GM18858 (cell line): ENCODE data around the gene NAA80.

Experiments used
- ATAC-seq: cut with Tn5 transposase; IDR thresholded peaks from one replicate; pipeline ENCODE4 v1.9.1; 2021; ENCODE audit not compliant: unreplicated experiment

Gene NAA80

DNA sequence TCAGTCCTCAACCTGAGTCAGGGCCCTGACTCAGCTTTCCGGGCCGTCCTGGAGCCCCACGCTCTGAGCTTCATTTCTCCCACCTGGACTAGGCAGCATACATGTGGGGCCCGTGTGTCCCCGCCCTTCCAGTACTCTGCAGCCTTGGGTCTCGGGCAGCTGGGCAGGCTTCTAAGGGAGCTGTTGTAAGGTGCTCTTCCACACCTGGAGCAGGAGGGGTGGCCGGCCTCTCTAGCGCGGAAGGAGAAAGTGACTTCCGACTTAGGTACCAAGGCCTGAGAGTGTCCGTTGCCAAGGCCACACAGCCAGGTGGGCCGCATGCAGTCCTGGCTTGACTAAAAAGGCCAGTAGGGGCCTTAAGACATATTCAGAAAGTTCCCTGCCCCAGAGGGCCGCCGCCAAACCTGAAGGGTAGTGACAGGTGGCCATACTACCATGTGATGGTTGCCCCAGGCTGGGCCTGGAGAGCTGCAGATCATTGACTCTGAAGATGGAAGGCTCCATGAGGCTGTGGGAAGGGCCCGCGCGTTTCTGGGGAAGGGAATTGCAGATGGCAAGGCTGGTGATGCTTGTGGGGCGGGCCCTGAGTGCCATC lies 39.7 kb downstream of the NAA80 start:
- ATAC-seq = peak; percentile 14

DNA sequence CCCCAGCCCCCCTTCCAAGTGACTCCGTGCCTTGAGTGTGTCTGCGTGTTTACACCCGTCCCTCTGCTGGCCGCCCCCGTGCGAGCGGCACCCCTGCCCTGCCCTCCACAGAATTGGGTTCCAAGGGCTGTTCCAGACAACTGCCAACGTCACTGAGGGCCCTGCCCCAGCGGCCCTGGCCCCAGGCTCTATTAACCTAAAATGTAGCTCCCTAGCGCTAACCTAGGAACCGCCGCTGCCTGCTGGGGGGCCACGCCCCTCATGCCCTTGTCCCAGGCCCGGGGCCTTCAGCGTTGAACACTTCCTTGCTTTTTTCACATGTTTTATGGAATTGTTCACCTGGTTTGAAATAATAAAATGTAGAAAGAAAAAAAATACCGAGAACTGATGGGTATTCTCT lies 40.2 kb downstream of the NAA80 start:
- no peak for ATAC-seq

DNA sequence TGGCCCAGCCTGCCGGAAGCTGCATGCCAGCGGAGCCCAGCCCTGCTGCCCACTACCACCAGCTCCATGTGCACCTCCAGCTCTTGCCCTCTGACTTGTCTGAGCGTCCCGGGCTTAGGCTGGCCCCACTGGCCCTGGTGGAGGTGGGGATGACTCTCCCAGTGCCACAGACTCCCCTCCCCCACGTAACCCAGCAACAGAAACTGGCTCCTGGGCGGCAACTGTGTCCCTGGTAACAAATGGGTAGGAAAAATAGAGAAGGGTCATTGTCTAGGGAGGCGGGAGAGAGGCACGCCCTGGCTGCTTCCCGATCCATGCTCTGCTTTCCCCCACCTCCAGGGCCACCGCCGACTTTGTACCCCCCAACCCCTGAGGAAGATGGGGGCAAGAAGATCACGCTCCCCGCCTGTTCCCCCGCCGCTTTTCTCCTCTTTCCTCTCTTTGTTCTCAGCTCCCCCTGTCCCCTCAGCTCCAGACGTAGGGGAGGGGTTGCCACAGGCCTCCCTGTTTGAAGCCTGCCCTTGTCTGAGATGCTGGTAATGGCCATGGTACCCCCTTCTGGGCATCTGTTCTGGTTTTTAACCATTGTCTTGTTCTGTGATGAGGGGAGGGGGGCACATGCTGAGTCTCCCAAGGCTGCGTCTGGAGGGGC lies 41.0 kb downstream of the NAA80 start:
- no peak for ATAC-seq

DNA sequence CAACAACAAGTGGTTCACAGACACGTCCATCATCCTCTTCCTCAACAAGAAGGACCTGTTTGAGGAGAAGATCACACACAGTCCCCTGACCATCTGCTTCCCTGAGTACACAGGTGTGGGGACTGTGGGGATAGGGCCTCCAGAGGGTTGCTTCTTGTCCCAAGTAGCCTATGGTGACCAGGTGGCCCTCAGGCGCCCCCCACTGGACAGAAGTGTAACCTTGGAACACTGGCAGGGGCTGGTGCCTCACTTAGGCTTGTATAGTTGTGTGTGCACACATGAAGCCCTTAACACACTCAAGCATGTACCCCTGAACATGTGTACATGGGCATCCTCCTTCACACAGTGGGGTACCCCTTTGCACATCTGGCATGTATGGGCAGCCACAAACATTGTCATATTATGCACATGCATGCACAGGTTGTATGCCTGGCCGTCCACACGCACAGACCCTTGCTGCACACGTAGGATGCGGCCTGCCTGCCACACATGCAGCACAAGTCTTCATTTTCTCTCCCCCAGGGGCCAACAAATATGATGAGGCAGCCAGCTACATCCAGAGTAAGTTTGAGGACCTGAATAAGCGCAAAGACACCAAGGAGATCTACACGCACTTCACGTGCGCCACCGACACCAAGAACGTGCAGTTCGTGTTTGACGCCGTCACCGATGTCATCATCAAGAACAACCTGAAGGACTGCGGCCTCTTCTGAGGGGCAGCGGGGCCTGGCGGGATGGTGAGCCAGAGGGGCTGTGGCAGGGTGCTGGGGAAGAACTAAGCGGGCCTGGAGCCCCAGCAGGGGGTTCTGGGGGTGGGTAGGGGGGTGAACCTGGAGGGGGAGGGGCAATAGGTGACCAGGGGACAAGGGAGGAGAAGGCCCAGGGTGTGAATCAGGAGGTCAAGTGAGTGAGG lies 42.0 kb downstream of the NAA80 start:
- ATAC-seq = no peak

DNA sequence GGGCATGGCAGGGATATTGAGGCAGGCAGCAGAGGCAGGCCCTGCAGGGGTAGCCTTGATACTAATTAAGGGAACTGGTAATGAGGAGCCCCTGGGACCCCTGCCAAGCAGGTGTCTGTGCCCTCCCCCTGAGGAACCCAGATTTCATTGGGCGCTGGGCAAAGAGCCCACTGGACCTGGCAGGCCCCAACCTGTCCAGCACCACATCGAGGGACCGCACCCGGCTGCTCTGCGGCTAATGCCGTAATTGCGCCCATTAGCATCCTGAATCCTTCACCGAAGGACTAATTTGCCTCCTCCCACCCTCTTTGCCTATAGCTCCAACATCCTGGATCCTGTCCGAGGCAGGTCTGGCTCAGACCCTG lies 44.0 kb downstream of the NAA80 start:
- no peak for ATAC-seq

DNA sequence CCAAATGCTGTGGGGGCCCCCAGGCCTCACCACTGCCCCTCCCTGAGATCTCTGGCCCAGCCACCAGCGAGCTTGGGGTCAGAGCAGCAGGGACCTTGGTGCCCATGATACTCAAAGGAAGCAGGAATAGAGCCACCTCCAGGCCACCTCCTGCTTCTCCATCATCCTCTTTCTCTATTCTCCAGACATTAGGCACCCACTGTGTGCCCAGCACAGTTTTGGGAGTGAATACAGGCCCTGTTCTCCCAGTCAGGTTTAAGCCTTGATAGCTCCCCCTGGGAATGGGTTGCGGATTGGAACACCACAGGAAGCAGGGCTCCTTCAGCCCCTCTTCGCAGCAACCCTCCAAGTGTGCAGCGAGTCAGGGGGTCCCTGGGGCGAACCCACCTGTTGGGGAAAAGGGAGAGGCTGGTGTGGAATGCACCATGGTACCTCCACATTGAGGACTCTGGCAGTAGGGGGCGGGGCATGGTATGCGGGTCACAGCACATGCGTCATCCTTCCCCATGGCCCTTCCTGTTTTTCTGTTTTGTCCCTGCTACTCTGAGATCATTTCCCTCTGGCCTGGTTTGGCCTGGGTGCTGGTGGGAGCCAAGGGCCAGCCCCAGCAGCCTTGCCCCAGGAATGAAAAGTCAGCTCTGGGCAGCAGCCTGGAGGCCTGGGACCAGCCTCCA lies 44.5 kb downstream of the NAA80 start:
- ATAC-seq = no peak

DNA sequence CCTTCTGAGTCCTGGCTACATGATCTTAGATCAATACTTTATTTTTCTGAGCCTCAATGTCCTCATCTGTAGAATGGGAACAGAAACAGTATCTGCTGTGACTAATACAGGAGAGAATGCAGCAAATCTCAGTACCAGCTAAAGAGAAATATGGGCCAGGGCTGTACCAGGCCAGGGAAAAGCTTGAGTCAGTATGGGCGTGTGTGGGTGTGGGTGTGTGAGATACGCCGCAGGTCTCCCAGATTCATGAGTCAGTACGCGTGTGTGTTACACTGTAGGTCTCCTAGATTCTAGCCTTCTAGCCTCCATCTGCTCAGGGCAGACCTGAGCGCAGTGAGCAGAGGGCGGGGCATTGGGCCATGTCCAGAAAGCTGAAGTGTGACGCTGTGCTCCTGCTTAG lies 48.0 kb downstream of the NAA80 start:
- ATAC-seq = no peak

DNA sequence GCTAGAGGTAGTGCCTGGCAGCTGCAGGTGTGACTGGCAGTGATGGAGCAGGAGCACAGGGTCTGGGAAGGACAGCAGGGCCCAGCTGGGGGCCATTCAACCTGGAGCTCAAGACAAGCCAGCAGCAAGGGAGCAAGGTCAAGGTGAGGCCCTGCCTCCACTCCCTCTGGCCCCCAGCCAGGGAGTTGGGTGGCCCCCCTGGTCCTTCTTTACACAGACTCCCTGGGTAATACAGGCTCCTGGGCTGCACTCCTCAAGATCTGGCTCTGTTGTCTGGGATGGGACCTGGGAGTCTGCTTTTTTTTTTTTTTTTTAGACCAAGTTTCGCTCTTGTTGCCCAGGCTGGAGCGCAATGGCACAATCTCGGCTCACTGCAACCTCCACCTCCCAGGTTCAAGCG lies 48.7 kb downstream of the NAA80 start:
- no peak for ATAC-seq

DNA sequence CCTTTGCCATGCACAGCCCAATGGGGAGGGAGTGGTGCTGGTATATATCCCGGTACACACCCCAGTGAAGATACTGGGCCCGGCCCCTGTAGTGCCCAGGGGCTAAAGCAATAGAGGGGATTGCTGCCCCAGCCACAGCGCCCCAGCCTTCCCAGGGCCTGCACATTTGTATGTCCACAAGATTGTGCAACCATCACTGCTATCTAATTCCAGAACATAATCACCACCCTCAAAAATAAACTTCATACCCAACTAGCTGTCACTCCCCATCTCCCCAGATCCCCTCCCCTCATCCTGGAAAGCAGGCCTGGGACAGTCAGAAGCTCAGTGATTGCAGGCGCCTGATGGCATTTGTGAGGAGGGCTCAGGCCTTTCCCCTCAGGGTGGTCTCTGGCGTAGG lies 49.7 kb downstream of the NAA80 start:
- ATAC-seq = no peak

DNA sequence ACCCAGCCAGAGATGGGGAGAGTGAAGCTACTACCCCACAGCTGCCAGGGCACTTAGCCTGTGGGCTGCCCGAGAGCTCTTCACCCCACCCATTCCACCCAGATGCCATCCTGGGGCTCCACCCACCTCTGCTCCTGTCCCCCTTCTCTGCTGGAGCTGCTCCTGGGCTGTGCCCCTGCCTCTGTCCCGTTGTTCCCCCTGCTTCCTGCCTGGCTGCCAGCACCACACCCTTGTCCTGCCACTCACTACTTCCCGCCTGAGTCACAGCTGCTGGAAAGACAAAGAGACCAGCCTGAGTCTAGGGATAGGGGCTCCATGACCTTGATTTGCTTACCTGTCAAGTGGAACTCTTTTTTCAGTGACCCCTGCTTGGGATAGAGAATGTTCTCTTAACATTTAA lies 50.8 kb downstream of the NAA80 start:
- ATAC-seq = no peak

DNA sequence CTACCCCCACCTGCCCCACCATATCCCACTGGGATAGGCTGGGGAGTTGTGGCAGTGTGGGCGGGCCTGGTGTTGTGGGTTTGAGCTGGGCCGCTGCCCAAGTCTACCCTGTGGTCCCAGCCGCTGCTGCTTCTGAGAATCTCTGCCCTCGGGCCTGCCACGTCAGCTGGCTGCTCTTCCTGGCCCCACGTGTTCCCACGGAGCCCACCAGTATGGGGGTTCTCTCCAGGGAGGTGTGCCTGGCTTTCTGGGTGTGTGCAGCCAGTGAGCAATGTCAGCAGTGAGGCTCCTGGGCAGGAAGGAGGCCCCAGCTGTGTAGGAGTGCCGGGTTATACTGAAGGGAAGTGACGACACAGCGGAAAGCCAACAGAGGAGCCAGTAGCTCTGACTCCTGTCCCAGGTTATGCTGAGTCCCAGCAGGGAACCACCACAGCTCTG lies 52.7 kb downstream of the NAA80 start:
- peak; percentile 37 for ATAC-seq
